IPS-18c (cell line): Measurements from ENCODE around the gene LGR6.
"Not testable (repeated sequence)": the region's sequence is repeated elsewhere in the genome, so short reads cannot be mapped to it uniquely, and the experiment has no call there.

Experiments
- H3K4me3 ChIP-seq: 2 replicates; pipeline ENCODE4 v1.7.0; 2013; ENCODE audit warnings: low read depth, mild to moderate bottlenecking, low read length, moderate library complexity; ENCODE audit not compliant: insufficient read depth
- H3K9me3 ChIP-seq: one replicate; pipeline ENCODE4 v1.6.1; 2013; ENCODE audit warnings: mild to moderate bottlenecking, low read length, moderate library complexity; ENCODE audit not compliant: control insufficient read depth, insufficient read depth

Gene LGR6

DNA sequence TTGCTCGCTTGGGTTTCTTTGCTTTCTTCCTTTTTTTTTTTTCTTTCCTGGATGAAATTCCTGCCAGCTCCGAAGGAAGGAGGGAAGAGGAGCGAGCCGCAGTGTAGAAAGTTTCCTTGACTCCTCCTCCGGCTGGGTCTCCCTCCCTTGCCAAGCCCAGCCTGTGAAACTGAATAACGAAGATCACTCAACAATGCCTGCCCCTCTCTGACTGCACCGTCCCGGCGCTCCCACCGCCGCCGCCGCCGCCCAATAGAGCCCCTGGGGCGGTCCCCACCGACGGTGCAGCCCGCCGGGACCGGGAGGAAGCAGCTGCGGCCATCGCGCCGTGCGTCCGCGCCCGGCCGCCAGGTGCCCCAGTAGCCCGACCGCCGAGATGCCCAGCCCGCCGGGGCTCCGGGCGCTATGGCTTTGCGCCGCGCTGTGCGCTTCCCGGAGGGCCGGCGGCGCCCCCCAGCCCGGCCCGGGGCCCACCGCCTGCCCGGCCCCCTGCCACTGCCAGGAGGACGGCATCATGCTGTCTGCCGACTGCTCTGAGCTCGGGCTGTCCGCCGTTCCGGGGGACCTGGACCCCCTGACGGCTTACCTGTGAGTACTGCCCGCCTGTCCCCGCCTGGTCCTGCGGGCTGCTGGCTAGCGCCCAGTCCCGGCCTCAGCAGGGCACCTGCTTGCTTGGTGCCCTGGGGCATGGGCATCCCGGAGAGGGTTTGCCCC, at the start of gene LGR6:
TSS of gene LGR6 (plus strand) at position 186 of the 714 bp plus-strand sequence. CDS start at position 377, 191 bp downstream.
- peak within 1 kb of the TSS; percentile 41; the same call in 1 of the 2 replicates for H3K4me3 ChIP-seq
- H3K9me3 ChIP-seq, result peaks cover 2% of the 10 kb centered on the region

DNA sequence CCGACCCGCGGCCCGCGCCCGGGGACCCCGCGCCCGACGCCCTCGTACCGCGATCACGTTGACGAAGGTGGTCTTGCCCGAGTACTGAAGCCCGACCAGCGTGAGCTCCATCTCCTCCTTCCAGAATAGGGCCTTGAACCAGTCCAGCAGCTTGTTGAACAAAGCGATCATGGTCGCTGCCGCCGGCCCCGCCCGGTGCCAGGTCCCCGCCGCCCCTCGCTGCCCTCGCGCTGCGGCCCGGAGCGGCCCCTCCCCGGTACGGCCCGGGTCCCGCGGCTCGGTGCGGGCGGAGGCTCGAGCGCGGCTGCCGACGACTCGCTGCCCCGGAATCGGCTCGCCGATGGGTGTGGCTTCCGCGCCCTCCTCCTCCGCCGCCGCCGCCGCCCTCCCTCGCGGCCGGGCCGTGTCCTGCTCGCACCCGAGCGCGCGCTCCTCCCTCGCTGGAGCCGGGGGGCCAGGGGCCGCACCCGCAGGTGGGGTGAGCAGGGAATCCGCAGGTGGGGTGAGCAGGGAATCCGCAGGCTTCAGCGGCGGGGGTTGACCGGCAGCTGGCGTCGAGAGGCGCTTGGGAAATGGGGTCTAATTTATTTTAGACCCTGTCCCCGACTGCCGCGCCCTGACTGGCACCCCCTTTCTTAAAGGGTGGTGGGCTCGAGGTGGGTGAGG, 49.1 kb upstream of the LGR6 start, which contains the start of gene ARL8A:
TSS of gene ARL8A (minus strand) at position 336 of the 666 bp plus-strand sequence. CDS start at position 171, 165 bp downstream.
- no peaks in the 10 kb centered on the region for H3K9me3 ChIP-seq
- peak within 1 kb of the TSS; percentile 94 for H3K4me3 ChIP-seq

DNA sequence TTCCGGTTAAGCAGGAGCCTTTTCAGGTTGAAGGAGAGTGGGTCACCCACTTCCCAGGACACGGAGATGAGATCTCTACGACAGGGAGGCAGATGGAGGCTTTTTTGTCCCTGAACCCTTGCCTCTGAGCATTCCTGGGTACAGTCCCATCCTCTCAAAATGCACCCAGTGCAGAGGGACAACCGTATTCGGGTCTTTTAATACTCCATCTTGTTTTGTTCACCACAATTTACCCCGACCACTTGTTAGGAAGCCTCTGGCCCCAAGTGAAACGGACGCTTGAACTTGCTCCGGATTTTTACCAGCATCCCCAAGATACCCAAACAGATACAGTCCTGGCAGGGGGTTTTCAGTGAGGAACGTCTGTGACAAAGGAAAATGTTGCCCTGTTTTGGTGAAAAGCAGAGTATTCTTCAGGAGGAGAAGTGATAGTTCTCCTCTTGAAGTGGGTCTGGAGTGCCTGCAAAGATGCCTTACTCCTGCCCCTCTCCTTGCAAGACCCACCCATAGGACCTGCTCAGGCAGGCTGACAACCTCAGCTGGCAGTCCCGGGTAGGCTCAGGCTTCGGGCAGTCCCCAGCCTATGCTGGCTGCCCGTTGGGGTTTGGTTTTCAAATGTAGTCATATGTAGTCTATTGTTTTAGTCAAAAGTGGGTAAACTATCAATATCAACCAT, 48.4 kb upstream of the LGR6 start:
- no peaks in the 10 kb centered on the region for H3K9me3 ChIP-seq
- peak overlapping the region; percentile 94 for H3K4me3 ChIP-seq

GRCh38 chr1:202145744-202146140, 47.9 kb upstream of the LGR6 start:
- H3K9me3 ChIP-seq, H3K4me3 ChIP-seq: not testable (repeated sequence)

DNA sequence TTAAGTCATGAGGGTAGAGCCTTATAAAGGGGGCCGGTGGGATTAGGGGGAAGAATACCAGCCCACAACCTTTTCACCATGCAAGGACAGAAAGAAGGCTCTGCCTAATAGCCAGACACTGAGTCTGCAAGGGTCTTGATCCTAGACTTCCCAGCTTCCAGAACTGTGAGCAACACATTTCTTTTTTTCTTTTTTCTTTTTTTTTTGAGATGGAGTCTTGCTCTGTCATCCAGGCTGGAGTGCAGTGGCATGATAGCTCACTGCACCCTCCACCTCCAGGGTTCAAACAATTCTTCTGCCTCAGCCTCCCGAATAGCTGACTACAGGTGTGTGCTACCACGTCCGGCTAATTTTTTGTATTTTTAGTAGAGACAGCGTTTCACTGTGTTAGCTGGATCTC, 47.3 kb upstream of the LGR6 start:
- Histone ChIP-seq H3K4me3 (no peak overlapping the region), H3K9me3 (no peaks in the 10 kb centered on the region)

GRCh38 chr1:202146993-202147392, 46.6 kb upstream of the LGR6 start:
- H3K9me3 ChIP-seq, result no peaks in the 10 kb centered on the region
- H3K4me3 ChIP-seq, result no peak overlapping the region

DNA sequence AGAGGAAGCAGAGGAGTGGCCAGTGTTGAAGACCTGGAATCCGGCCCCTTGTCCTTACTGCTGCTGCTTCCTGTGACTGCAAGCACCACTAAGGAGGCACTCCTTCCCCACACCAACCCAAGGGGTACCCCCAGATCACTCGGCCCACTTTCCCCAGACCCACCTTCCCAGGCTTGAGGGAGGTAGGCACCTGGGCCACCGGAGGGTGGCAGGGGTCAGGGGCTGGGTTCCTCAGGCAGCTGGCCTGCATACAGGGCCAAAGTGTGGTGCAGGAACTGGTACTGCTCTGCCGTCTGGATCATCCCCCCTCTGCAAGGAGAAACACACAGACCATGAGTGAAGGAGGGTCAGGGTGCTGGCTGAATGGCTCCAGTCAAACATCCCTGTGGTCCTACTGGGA, 45.2 kb upstream of the LGR6 start:
- no peaks in the 10 kb centered on the region for H3K9me3 ChIP-seq
- H3K4me3 ChIP-seq, result no peak overlapping the region

DNA sequence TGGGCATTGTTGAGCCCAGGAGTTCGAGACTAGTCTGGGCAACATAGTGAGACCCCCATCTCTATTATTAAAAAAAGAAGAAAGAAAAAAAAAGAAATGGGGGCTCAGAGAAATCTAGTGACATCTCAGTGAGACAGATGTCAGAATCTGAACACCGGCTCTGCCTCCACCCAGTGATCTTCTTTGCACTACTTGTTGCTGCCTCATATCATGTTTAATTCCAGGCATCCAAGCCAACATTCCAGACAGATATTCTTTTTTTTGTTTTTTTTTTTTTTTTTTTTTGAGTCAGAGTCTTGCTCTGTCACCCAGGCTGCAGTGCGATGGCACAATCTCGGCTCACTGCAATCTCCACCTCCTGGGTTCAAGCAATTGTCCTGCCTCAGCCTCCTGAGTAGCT, 44.0 kb upstream of the LGR6 start:
- H3K9me3 ChIP-seq, result no peaks in the 10 kb centered on the region
- no peak overlapping the region for H3K4me3 ChIP-seq

DNA sequence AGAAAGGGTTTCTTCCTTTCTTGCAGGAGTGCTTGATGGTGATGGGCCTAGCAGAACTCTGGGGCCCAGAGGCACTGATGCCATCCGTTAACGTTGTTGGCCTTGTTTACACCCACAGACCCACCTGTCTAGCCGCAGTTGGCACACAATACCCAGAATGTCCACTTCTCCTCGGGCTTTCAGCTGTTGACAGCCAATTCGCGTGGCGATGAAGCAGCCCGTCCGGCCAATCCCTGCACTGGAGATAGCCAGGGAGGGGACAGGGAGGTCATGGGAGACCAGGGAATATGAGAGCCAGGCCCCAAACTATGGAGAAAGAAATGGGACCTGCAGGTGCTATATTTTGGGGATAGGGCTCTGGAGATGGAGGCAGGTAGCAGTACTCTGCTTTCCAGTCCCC, 43.4 kb upstream of the LGR6 start:
- no peak overlapping the region for H3K4me3 ChIP-seq
- no peaks in the 10 kb centered on the region for H3K9me3 ChIP-seq

- no peak overlapping the region for H3K4me3 ChIP-seq
- no peaks in the 10 kb centered on the region for H3K9me3 ChIP-seq
Measured at GRCh38 chr1:202150602-202151001, 43.0 kb upstream of the LGR6 start.

DNA sequence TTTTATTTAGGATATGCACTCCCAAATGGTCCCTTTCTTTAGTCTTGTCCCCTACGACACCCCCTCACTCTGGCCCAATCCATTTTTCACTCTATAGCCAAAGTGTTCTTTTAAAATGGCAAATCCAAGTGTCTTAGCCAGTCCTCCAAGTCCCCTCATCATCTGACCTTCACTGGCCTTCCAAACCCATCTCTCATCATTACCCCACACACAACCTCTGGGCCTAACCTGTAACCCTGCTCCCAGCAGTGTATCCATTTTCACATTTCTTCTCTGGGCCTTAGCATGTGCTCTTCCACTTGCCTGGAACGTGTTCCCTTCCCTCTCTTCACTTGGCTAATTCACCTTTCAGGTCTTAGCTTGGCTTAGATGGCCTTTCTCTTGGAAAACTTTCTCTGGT, 42.6 kb upstream of the LGR6 start:
- Histone ChIP-seq H3K9me3 (no peaks in the 10 kb centered on the region), H3K4me3 (no peak overlapping the region)

- Histone ChIP-seq H3K4me3 (no peak overlapping the region), H3K9me3 (peaks cover 3% of the 10 kb centered on the region)
Measured at GRCh38 chr1:202152399-202152798, 41.2 kb upstream of the LGR6 start.

- H3K9me3 ChIP-seq, result peaks cover 3% of the 10 kb centered on the region
- H3K4me3 ChIP-seq, result no peak overlapping the region
Measured at GRCh38 chr1:202153284-202153683, 40.3 kb upstream of the LGR6 start.

- Histone ChIP-seq H3K9me3 (peaks cover 3% of the 10 kb centered on the region), H3K4me3 (no peak overlapping the region)
Measured at GRCh38 chr1:202154148-202154765, 39.3 kb upstream of the LGR6 start.

DNA sequence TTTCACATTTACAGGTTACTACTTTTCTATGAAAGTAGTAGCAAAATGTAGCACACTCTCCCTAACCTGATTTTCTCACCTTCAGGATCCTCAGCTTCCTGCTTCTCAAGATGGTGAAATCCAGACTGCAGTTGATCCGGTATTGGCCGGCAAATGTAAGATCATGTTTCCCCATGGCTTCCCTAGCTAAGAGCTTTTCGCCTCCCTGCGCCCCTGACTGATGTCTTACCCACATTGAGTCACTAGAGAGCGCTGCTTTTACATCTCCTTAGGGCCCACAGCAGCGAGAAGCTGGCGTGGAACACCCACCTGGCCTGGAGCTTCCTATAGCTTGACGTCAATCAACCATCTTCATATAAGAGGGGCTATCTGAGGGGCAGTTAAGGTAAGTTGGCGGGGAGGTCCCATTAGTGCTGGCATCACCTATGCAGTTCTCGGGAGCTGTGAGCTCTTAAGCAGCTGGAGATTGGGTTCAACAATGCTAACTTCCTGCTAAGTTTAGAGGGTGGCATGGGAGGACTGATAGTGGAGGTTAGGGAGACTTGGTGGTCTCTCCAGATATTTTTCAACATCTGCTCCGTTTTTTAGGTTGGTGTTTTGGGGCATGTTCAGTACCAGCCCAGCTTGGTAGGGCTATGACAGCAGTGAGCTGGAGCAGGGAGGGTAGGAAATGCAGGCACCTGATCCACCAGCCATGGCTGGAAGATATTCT, 38.7 kb upstream of the LGR6 start:
- H3K4me3 ChIP-seq, result no peak overlapping the region

GRCh38 chr1:202155478-202156021, 38.0 kb upstream of the LGR6 start:
- Histone ChIP-seq H3K9me3 (peaks cover 3% of the 10 kb centered on the region), H3K4me3 (no peak overlapping the region)

More for the DNA sequence above, 38.7 kb upstream of the LGR6 start:
- peaks cover 3% of the 10 kb centered on the region for H3K9me3 ChIP-seq

DNA sequence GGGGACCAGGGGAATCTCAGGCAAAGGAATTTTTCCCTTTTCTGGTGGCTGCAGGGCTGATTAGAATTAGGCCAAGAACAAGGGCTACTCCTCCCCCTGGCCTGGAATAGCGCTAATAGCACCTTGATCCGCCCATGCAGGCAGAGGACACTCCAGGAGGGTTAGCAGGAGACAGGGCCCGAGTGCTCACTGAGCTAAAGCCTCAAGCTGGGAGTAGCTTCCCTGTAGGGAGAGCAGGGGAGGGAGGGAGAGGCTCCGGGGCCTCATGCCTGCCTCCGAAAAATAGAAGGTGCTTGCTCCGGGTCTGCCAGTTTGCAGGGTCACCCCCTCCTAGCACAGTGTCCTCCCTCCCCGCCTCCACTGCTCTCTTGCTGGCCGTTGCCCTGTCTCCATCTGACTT, 37.0 kb upstream of the LGR6 start:
- H3K4me3 ChIP-seq, result no peak overlapping the region
- H3K9me3 ChIP-seq, result peaks cover 3% of the 10 kb centered on the region
